ENCODE measurements around the gene WNT5B. TPM values are rescaled to one million over a fixed set of nuclear protein-coding genes. Genes with fewer than 3 reads are reported as not detected.
A peak's percentile ranks its signal among the peaks of the same experiment; 100 is the strongest.

WNT5B gene
- polyA plus RNA-seq, 3 donors from 2014 or later, result not detected

DNA sequence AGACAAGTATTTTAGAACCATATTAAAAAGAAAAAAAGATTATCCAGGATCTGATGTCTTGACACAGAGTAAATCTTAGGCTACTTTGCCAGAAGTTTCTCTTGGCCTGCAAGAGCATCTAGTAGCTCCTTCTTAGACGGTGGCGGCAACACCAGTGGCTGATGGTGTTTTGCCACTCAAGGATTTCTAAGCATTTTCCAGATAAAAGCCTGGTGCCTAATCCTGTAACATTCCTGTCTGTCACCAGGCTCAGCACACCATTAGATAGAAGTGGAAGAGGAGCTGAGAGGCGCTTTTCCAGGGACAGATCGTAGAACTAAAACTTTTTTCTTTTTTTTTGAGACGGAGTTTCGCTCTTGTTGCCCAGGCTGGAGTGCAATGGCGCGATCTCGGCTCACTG, 14.0 kb downstream of the WNT5B start:
- DNase-seq, result no peak
- no peaks in the 10 kb centered on the region for H3K36me3 Mint-ChIP-seq
- no peak overlapping the region for H3K27ac Mint-ChIP-seq
- peaks cover 0 to 2% (median 2%) of the 10 kb centered on the region in 3 donors for H3K27me3 Mint-ChIP-seq (ENCODE audit: low read depth in 3 of 3)
- H3K9me3 Mint-ChIP-seq, result no peaks in the 10 kb centered on the region
- no peak overlapping the region for H3K4me3 Mint-ChIP-seq
- peaks cover 0 to 6% of the 10 kb centered on the region in 2 donors for H3K4me1 Mint-ChIP-seq

DNA sequence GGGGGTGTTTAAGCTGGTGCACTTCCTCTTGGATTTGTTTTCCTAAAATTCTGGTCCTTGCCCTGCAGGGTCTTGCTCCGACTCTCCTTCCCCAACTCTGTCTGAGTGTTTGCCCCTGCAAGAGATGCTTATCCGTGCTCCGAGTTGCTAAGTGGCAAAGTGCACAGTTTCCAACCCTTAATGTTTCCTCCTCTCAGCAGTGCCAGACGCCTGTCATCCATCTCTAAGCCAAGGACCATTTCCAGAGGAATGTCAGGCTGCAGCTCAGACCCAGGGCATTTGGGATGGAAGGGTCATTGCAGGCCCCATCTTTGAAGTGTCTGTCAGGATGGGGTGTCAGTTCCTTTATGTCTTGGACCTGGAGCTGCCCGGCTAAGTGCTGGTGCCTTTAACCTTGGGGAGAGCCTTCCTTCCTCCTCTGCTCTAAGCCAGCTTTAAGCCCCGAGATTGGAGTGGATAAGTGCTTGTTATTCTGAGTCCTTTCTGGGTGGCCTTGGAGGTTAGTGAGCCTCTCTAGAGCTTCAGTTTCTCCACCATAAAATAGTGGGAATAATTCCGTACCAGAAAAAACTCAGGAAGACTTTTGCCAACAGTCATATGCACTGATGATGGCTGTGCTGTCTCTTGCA, 15.0 kb downstream of the WNT5B start:
- no peak for DNase-seq
- Mint-ChIP-seq H3K9me3 (no peaks in the 10 kb centered on the region), H3K4me1 (peaks cover 0 to 6% of the 10 kb centered on the region in 2 donors), H3K36me3 (no peaks in the 10 kb centered on the region), H3K4me3 (no peak overlapping the region), H3K27me3 (ENCODE audit: low read depth in 3 of 3) (peaks cover 0 to 2% (median 2%) of the 10 kb centered on the region in 3 donors), H3K27ac (no peak overlapping the region)

DNA sequence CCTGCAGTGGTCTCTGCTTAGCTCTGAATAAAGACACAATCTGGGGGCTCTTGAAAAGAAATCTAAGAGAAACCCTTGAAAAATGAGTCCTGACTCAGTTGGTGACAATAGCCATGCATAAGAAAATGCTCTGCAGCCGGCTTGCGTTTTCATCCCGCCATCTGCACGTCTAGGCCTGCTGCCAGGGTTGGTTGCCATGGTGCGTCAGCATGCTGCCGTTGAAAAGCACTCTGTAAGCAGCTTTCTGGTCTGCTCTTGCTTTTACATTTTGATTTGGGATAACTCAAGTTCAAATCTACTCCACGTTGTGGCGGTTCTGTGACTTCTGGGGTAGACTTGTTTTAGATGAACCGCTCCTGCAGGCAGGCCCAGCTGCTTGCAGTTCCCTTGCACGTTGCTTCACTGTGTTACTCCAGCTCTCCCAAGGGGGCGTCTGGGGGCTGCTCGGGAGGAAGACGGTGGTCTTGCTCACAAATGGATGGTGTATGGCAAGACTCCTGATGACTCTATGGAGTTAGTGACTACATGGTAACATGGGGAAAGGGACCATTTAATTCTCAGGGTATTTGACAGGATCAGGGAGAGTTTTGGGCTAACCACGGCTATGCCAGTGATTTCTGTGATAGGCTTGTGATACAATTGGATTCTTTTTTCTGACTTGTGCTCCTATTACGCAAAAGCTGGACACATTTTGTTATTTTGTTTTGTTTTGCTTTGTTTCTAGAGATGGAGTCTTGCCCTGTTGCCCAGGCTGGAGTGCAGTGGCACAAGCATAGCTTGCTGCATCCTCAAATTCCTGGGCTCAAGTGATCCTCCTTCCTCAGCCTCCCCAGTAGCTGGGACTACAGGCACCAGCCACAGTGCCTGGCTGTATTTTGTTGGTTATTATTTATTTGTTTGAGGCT, 15.8 kb downstream of the WNT5B start:
- Mint-ChIP-seq H3K27me3 (ENCODE audit: low read depth in 3 of 3) (peaks cover 0 to 5% (median 2%) of the 10 kb centered on the region in 3 donors), H3K4me1 (peaks cover 0 to 6% of the 10 kb centered on the region in 2 donors), H3K4me3 (no peak overlapping the region), H3K9me3 (no peaks in the 10 kb centered on the region), H3K36me3 (no peaks in the 10 kb centered on the region), H3K27ac (no peak overlapping the region)
- no peak for DNase-seq

GRCh38 chr12:1645819-1646218, 16.8 kb downstream of the WNT5B start:
- Mint-ChIP-seq H3K36me3 (no peaks in the 10 kb centered on the region), H3K9me3 (no peaks in the 10 kb centered on the region), H3K4me3 (no peak overlapping the region), H3K4me1 (peaks cover 0 to 6% of the 10 kb centered on the region in 2 donors), H3K27me3 (ENCODE audit: low read depth in 3 of 3) (peaks cover 0 to 7% (median 3%) of the 10 kb centered on the region in 3 donors), H3K27ac (no peak overlapping the region)
- no peak for DNase-seq

DNA sequence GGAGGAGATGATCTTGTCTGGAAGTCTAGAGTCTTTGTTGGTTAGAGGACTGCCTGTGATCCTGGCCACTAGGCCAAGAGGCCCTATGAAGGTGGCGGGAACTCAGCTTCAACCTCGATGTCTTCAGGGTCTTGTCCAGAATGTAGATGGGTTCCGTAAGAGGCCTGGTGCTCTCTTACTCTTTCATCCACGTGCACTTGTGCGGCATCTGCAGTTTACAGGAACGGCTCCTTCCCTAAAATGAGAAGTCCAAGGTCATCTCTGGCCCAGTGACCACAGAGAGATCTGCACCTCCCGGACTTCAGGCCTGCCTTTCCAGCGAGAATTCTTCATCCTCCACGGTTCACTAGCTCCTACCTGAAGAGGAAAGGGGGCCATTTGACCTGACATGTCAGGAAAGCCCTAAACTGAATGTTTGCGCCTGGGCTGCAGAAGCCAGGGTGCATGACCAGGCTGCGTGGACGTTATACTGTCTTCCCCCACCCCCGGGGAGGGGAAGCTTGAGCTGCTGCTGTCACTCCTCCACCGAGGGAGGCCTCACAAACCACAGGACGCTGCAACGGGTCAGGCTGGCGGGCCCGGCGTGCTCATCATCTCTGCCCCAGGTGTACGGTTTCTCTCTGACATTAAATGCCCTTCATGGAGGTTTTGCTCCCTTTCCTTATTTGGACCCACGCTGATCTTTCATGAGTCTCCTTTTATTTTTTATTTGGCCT, 17.7 kb downstream of the WNT5B start:
- peaks cover 2 to 9% (median 3%) of the 10 kb centered on the region in 3 donors for H3K27me3 Mint-ChIP-seq (ENCODE audit: low read depth in 3 of 3)
- H3K36me3 Mint-ChIP-seq, result no peaks in the 10 kb centered on the region

GRCh38 chr12:1647285-1647669, 18.2 kb downstream of the WNT5B start:
- Mint-ChIP-seq H3K9me3 (no peaks in the 10 kb centered on the region), H3K27ac (no peak overlapping the region), H3K36me3 (no peaks in the 10 kb centered on the region), H3K27me3 (ENCODE audit: low read depth in 3 of 3) (peaks cover 2 to 7% (median 3%) of the 10 kb centered on the region in 3 donors), H3K4me3 (no peak overlapping the region), H3K4me1 (peaks cover 0 to 6% of the 10 kb centered on the region in 2 donors)
- DNase-seq, result no peak

More for the DNA sequence above, 17.7 kb downstream of the WNT5B start:
- Mint-ChIP-seq H3K4me3 (no peak overlapping the region), H3K9me3 (no peaks in the 10 kb centered on the region), H3K27ac (no peak overlapping the region), H3K4me1 (peaks cover 0 to 6% of the 10 kb centered on the region in 2 donors)
- DNase-seq, result no peak

DNA sequence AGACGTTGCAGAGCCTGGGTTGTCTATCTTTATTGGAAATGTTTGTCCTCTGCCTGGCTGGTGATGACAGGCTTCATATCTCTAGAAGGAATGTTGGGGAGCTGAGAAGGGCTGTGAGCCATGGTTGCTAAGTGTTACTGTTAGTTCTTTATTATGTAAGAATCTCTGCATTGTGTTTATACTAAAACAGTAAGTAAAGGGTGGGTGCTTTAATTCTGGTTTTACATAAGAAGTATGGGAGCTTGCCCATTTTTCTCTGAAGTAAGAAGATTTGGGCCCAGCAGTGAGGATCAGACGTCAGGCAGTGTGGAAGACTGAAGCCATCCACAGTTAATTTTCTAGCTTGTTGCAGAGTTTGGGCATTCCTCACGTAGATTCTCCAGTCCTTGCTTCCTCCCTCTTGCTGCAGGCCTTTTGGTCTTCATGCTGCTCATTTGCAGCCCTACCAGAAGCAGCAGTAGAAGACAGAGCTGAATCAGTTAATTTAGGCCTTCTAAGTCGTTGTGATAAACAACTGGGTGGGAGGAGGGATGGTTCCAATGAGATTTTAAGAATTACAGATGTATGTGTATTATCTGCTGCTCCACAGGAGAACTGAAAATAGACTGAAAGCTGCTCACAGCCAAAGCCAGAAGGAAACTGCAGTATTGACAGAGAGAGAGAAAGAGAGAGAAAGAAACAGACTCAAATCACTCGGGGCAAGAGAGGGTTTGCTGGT, 21.4 kb downstream of the WNT5B start:
- H3K9me3 Mint-ChIP-seq, result no peaks in the 10 kb centered on the region
- H3K4me3 Mint-ChIP-seq, result no peak overlapping the region
- DNase-seq, result no peak
- H3K4me1 Mint-ChIP-seq, result peaks cover 3 to 6% of the 10 kb centered on the region in 2 donors
- peaks cover 2 to 9% (median 6%) of the 10 kb centered on the region in 3 donors for H3K27me3 Mint-ChIP-seq (ENCODE audit: low read depth in 3 of 3)
- peak overlapping the region in 1 of 6 donors; percentile 39 for H3K27ac Mint-ChIP-seq
- no peaks in the 10 kb centered on the region for H3K36me3 Mint-ChIP-seq

DNA sequence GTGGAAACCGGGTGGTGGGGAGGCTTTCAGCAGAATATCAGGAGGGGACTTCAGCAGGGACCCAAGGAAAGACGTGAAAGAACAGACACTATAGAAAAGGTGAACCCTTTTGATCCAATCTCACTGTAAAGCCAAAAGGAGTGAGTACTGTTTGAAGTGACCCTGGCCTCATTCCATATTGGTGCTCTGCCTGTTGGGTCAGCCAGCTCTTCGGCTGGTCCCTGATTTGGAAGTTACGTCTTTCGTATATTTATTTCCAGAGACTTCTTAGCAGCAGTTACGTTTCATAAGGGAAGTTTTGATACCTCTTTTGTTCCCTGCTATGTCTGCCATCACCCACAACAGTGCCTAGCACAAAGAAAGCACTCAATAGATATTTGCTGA, 21.9 kb downstream of the WNT5B start:
- no peaks in the 10 kb centered on the region for H3K36me3 Mint-ChIP-seq
- peaks cover 3 to 6% of the 10 kb centered on the region in 2 donors for H3K4me1 Mint-ChIP-seq
- H3K27ac Mint-ChIP-seq, result no peak overlapping the region
- peaks cover 2 to 9% (median 6%) of the 10 kb centered on the region in 3 donors for H3K27me3 Mint-ChIP-seq (ENCODE audit: low read depth in 3 of 3)
- H3K9me3 Mint-ChIP-seq, result no peaks in the 10 kb centered on the region
- DNase-seq, result no peak
- no peak overlapping the region for H3K4me3 Mint-ChIP-seq

- Mint-ChIP-seq H3K27me3 (ENCODE audit: low read depth in 3 of 3) (peaks cover 2 to 9% (median 6%) of the 10 kb centered on the region in 3 donors), H3K4me1 (peaks cover 3 to 4% of the 10 kb centered on the region in 2 donors), H3K36me3 (no peaks in the 10 kb centered on the region), H3K27ac (no peak overlapping the region), H3K4me3 (no peak overlapping the region), H3K9me3 (no peaks in the 10 kb centered on the region)
- no peak for DNase-seq
Measured at GRCh38 chr12:1651946-1652345, 22.9 kb downstream of the WNT5B start.

- no peak for DNase-seq
- Mint-ChIP-seq H3K36me3 (no peaks in the 10 kb centered on the region), H3K27me3 (ENCODE audit: low read depth in 3 of 3) (peaks cover 2 to 6% (median 5%) of the 10 kb centered on the region in 3 donors), H3K9me3 (no peaks in the 10 kb centered on the region), H3K4me1 (peaks cover 3 to 5% of the 10 kb centered on the region in 2 donors), H3K4me3 (no peak overlapping the region), H3K27ac (peak overlapping the region in 2 of 6 donors; percentile 42 to 55)
Measured at GRCh38 chr12:1655225-1655788, 26.3 kb downstream of the WNT5B start.

GRCh38 chr12:1656902-1657301, 27.9 kb downstream of the WNT5B start:
- Mint-ChIP-seq H3K27me3 (ENCODE audit: low read depth in 3 of 3) (peaks cover 2 to 8% (median 3%) of the 10 kb centered on the region in 3 donors), H3K27ac (peak overlapping the region in 2 of 6 donors; percentile 17 to 34), H3K4me3 (no peak overlapping the region), H3K9me3 (no peaks in the 10 kb centered on the region), H3K4me1 (peaks cover 7 to 9% of the 10 kb centered on the region in 2 donors), H3K36me3 (no peaks in the 10 kb centered on the region)
- no peak for DNase-seq

DNA sequence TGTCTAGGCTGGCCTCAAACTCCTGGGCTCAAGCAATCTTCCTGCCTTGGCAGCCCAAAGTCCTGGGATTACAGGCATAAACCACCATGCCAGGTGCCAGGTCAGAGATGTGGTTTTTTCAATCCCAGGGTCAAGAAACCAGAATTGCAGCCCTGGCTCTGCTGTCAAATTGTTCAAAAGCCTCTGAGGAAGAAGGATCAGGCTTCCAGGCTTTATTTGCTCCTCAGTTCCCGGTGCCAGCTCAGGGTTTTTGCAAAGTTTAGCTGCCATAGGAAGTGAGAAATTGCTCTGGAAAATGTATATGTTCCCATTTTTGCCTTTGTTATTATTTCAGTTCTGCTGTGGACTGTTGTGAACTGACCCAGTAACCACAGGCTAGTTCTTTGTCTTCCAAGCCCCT, 28.7 kb downstream of the WNT5B start:
- Mint-ChIP-seq H3K9me3 (no peaks in the 10 kb centered on the region), H3K4me3 (no peak overlapping the region), H3K4me1 (peaks cover 7 to 9% of the 10 kb centered on the region in 2 donors), H3K27me3 (ENCODE audit: low read depth in 3 of 3) (peaks cover 3 to 10% (median 5%) of the 10 kb centered on the region in 3 donors), H3K36me3 (no peaks in the 10 kb centered on the region), H3K27ac (peak overlapping the region in 3 of 6 donors; percentile 31 to 70 (median 61))
- no peak for DNase-seq

Measured in immature natural killer cell (primary cell).